Astrocyte of the spinal cord (primary cell): ENCODE data around the gene ASB15.

ENCODE experiments used
- DNase-seq: peaks from one replicate; pipeline ENCODE4 v3.0.0; 2011; ENCODE audit warnings: low read depth, low spot score
- H3K4me3 ChIP-seq: 2 replicates; pipeline ENCODE4 v1.5.1; 2011; ENCODE audit warnings: low read depth, mild to moderate bottlenecking, low read length, moderate library complexity
- CTCF ChIP-seq: IDR thresholded peaks from 2 replicates; pipeline ENCODE4 v1.5.1; 2012; ENCODE audit warnings: low read depth, mild to moderate bottlenecking, low read length, inconsistent platforms
- in situ Hi-C: cut with HindIII; loops from 2 replicates; pipeline ENCODE4 v1.10.0; 2017; ENCODE audit warnings: low sequenced_read_pairs

Gene ASB15

DNA sequence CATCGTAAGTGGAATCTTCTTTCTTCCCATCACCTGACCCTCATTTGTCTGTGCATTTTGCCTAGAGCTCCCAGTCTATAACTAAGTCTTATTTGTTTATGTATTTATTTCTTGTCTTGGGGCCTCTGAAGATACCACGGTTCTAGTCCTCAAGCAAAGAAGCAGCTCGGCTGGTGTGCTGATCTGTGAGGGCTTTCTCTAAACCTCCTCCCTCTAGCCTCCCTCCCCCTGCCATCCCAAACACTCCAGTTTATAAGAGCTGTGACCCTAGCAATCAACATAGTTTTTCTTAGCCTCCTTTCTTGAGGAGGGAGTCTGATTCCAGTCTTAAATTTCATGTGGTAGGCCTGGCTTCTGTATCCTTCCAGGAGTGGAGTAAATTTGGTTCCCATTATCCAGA is 28.3 kb upstream of the ASB15 start:
- H3K4me3 ChIP-seq = no peak overlapping the region
- no peak for TF ChIP-seq CTCF
- in situ Hi-C loops = no loop called here
- DNase-seq = no peak

DNA sequence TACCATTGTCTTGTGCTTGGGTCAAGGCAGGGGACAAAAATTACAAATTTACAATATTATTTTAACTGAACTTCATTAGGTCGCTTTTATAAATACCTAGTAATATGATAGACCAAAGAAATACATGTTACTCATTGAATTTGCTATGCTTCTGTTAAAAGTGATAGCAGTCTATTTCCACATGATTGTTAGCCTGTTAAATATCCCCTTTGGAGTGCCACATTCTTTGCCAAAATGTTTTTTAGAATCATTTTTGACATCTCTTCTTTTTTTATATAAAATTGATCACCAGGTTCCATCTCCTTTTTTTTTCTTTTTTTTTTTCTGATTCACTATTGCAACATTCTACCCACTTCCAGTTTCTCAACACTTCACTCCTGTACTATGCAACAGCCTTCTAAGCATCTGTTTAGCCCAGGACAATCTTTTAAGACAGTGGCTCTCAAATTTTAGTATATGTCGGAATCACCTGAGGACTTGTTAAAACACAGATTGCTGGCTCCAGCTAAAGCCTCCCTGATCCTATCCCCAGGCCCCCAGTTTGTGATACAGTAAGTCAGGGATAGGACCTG is 27.6 kb upstream of the ASB15 start:
- no peak overlapping the region for H3K4me3 ChIP-seq
- in situ Hi-C loops = no loop called here
- no peak for DNase-seq
- no peak for TF ChIP-seq CTCF

GRCh38 chr7:123579416-123579815 is 22.2 kb upstream of the ASB15 start:
- no peak overlapping the region for H3K4me3 ChIP-seq
- DNase-seq = no peak
- TF ChIP-seq CTCF = no peak
- in situ Hi-C loops = no loop called here

DNA sequence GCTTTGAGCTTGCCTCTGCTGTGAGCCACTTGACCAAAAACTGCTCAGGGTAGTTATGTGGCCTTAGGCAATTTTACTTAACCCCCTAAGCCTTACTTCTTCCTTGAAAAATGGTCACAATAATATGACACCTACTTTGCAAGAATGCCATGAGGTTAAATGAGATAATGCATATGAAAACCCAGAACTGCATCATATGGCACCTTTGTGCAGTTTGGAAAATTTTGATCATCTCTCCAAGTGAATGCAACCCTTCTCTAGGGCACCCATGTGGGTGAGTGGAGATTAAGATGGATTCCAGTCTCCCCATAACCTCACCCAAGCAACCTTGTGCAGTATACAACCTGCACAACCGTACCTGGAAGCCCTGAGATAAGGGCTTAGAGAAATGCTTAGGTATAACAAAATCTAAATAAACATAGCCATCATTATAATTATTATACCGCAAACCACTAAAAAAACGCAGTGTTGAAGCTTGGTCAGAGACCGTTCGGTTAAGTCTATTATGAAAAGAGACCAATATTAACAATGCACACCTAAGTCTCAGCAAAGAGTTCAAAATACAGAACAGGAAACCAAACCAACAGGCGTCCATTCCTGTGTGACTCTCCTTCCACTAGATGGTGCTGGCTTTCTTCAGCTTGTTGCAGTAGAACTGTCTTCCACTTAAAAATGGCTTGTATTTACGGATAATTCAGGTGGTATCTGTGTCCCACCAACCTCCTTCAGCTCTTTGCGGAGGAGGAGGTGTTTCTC is 21.0 kb upstream of the ASB15 start:
- in situ Hi-C loops = no loop called here

DNA sequence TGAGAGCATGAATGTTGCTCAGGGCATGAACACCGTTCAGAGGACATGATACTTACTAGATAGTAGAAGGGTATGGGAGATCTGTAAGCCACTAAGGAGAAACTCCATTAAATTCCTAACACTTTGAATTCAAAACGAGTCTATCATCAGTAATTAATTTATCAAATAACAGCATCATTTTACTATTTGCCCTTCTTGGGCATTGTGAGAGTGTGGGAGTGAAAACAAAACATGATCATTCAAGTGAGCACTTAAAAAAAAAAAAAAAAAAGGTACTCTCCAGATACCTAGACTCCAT is 20.5 kb upstream of the ASB15 start:
- H3K4me3 ChIP-seq = no peak overlapping the region
- in situ Hi-C loops = no loop called here
- no peak for DNase-seq
- no peak for TF ChIP-seq CTCF

More for the DNA sequence above, 21.0 kb upstream of the ASB15 start:
- DNase-seq = peak; percentile 56
- peak; percentile 89 for TF ChIP-seq CTCF
- H3K4me3 ChIP-seq = no peak overlapping the region

GRCh38 chr7:123583821-123584220 is 17.8 kb upstream of the ASB15 start:
- in situ Hi-C loops = no loop called here
- no peak for TF ChIP-seq CTCF
- no peak for DNase-seq
- no peak overlapping the region for H3K4me3 ChIP-seq
